CD4-positive, alpha-beta T cell treated with Interleukin-6 for 4 hours (primary cell): Measurements from ENCODE around the gene PTS.

ENCODE experiments used
- DNase-seq: peaks from one replicate; pipeline ENCODE4 v3.0.0-alpha.2; 2020; ENCODE audit warnings: mixed read lengths

Gene PTS

DNA sequence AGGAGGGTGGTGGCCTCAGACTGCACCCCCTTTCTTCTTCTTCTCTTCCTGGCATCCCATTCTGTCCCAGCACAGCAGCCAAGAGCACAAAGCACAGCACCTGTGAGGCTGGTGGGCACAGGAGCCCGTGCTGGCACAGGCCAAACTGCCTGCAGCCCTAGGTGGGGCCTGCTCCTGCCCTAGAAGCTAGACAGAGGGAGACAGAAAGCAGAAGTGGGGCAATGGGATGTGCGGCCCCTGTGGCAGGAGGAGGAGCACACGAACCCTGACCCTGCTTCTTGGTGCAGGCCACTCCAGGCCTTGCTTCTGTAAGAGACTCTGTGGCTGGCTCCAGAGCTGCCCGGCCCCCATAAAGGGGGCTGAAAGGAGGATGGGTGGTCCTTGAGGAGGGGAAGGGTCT is 3.9 kb upstream of the PTS start:
- DNase-seq, result no peak

GRCh38 chr11:112223121-112223520 is 3.1 kb upstream of the PTS start:
- no peak for DNase-seq

DNA sequence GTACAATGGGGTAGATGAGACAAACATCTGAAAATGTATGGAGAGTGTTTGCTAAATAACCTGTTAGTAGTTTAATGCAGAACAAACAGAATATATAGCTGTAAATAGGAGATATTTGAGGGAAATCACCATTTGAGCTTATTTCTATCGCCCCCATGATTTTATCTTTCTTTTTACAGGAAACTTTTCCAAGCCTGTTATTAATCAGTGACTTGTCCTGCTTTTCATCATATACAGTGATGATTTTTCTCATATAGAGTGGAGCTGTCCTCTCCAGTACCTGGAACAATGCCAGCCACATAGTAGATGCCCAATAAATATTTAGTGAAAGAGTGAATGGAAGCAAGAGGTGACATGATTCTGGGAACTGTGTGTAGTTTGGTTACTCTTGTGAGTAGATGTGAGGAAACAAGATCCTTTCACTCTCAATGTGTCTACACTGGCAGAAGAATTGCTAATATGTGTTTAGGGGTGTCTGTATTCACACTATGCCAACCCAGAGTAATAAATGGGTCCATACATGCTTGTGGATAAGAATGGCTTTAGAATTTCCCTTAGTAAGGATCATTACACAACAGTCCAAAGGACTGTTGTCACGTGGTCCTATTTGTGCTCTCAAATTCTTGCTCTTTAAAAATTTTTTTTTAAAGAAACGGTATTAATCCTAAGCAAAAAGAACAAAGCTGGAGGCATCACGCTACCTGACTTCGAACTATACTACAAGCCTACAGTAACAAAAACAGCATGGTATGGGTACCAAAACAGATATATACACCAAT is 2.3 kb upstream of the PTS start:
- no peak for DNase-seq

DNA sequence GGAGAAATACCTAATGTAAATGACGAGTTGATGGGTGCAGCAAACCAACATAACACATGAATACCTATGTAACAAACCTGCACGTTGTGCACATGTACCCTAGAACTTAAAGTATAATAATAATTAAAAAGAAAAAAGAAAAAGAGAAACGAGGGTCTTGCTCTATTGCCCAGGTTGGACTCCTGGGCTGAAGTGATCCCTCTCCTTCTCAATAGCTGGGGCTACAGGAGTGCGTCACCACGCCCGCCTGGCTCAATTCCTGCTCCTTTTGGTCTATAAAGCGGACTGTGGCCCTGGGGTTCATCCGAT is 521 bp upstream of the PTS start:
- no peak for DNase-seq

DNA sequence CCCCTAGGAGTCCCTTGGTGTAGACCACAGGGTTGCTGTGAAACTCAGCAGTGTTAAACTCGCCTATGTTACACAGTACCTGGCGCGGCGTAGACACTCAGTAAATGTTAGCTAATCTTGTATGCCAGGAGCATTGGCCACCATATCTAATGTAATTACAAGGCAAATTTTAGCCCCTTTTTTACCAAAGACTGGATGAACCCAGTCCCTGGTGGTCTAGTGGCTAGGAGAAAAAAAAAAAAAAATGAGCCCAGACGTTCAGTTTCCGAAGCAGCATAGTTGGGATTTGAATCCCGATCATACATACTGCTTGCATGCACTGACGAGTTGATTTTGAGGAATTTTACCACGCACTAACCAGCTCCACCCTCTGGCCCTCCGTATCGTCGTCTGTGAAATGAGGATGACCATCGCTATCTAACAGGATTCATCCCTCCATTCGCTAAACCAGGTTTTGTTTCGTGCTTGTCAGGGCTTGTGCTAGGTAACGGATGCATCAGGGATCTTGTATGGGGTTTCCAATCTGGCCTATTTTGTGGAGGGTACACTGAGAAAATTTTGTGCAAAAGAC is 688 bp downstream of the PTS start:
- no peak for DNase-seq

- no peak for DNase-seq
Observed at GRCh38 chr11:112227471-112227870, 1.2 kb downstream of the PTS start.

DNA sequence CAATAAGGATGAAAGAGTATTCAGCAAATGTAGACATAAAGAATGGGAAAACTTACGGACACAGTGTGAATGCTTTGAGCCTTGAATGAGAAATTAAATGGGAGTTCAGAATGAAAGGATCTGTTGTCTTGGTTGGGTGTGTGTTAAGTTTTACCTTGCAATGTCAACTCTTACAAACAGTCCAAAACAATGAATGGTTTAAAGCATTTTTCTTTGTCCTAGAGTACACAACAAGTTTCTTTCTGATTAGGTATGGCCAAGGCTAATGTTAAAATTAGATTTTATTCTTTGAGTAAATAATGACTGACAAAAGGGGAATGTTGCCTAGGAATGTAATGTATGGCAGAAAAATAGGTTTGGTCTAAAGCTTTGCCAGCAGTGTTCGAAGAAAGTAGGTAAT is 2.5 kb downstream of the PTS start:
- DNase-seq, result no peak

- no peak for DNase-seq
Observed at GRCh38 chr11:112229159-112229558, 2.9 kb downstream of the PTS start.

GRCh38 chr11:112229746-112230433 is 3.7 kb downstream of the PTS start:
- no peak for DNase-seq

GRCh38 chr11:112231952-112232351 is 5.7 kb downstream of the PTS start:
- DNase-seq, result no peak

- DNase-seq, result no peak
Observed at GRCh38 chr11:112235750-112236390, 9.6 kb downstream of the PTS start.

DNA sequence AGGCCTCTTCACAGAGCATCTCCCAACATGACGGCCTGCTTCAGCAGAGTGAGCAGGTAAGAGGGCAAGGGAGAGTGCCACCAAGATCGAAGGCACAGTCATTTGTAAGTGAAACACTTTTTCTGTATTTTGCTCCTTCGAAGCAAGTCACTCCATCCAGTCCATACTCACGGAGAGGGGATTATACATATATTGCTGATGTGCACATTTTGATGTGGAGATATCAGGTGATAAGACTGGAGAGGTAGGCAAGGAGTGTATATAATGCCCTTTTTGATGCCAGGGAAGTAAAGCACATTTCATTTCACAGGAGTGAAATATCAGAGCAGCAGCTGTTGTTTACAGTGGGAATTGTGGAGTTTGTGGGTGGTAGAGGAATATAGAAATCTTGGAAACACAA is 11.2 kb downstream of the PTS start:
- DNase-seq, result no peak

- no peak for DNase-seq
Observed at GRCh38 chr11:112238041-112238440, 11.8 kb downstream of the PTS start.

- no peak for DNase-seq
Observed at GRCh38 chr11:112241486-112241885, 15.3 kb downstream of the PTS start.

DNA sequence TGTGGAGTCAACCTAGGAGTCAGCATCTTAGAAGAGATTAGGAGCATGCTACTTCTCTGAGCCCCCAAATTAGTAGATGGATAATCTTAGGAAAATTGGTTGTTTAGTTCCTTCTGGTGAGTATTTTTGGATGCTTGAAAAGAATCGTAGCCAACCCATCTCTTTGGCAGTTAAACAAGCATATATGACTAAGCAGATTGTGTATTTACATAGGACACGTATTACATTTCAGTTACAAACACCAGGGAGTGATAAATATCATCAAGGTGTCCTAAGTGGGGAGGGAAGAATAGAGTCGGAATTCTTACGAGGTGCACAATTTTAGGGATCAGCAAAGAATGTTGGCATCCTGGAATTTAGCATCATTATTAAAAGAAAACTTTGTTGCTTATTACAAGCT is 21.0 kb downstream of the PTS start:
- no peak for DNase-seq

- DNase-seq, result no peak
Observed at GRCh38 chr11:112248201-112248600, 22.0 kb downstream of the PTS start.

DNA sequence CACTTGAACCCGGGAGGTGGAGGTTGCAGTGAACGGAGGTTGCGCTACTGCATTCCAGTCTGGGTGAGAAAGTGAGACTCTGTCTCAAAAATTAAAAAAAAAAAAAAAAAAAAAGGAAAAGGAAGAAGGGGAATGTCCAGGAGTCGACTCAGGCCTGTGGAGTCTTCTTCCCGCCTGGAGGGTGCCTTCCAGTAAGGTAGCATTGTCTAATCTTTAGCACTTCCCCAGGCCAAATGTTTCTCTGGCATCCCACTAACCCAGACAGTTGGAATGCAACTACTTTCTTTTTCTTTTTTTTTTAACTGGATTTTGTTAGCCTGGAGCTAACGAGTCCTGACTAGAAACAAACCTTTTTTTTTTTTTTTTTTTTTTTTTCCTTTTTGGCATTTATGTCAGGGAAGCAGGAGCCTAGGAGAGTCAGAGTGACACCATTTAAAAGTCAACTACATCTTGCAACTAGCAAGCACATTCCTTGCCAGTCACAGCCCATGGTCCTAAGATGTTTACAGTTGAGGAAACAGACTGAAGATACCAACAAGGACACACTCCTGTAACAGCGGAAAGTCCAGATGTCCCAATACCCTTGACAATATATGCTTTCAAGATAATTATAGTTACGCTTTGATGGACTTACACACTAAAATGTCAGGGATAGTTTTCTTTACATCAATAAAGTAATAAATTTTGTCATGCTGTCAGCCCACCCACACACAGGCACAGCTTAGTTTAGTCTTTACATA is 23.8 kb downstream of the PTS start:
- DNase-seq, result no peak

DNA sequence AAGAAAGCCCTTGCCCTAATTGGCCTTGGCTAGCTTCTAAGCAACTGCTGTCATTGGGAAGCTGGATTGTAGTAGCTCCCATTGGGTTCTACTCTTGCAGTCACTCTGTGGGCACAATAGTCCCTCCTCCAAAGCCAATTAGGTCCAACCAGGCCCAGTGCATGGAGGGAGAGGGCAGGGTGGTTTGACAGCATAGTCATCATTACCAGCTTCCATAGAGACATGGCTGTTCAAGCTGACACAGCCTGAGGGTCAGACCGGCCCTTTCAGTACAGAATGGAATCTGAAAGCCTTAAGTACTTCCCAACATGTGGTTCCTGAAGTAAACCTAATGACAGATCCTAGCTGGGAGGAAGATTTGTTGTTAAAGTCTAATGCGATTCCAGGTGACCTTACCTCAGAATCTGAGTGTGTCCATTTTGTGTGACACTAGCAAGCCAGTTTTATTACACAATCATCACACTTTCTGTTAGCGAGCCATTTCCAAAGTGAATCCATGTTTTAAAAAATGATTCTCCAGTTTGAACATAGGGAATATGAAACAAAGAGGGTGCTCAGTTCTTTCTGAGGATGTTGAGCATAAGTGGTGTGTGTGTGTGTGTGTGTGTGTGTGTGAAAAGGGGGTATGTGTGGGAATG is 27.5 kb downstream of the PTS start:
- no peak for DNase-seq

GRCh38 chr11:112255067-112255720 is 29.0 kb downstream of the PTS start:
- DNase-seq, result no peak

DNA sequence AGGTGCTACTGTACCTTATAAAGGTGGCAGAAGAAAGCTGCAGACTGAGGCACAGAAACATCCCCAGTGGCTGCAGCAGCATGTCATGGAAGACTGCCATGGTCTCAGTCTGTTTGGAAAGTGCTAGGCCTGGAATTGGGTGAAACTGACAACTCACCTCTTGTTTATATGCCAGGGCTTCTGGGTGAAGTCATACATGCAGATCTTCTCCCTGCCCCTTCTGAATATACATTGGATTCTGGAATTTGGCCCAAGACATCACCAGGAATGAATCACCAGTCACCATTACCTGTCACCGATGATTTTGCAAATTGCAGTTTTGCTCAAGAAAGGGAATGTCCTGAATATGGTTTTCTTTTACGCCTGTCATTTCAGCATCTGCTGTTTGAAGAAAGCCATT is 34.3 kb downstream of the PTS start, which contains the start of gene PLET1:
Gene PLET1 (minus strand): TSS at position 371 of the 400 bp plus-strand sequence. CDS start 271 bp downstream, at position 100.
- no peak for DNase-seq

- DNase-seq, result no peak
Observed at GRCh38 chr11:112265659-112266409, 39.6 kb downstream of the PTS start.
